PC-3 (cell line): ENCODE results near the gene SNRNP27. TPM values are rescaled to one million over a fixed set of nuclear protein-coding genes. Genes with fewer than 3 reads are reported as not detected.

Source experiments
- ATAC-seq: fragments of 200-7000 bp; cut with Tn5 transposase; 2 replicates; pipeline ENCODE4 v1.9.1; 2020; ENCODE audit warnings: mild to moderate bottlenecking, moderate library complexity
- BruUV-seq: library from RNA; stranded (reverse); fragments of 400-500 nt; replicated peaks from 2 replicates; lab custom pipeline; 2021; lab: Mats Ljungman, UMichigan
- CTCF ChIA-PET: fragments of 300-600 bp; sonication (Branson Sonifier 250); formaldehyde crosslinking; loops from one replicate; lab custom pipeline; 2022; ENCODE audit warnings: antibody characterized with exemption; lab: Charles Lee
- POLR2A ChIA-PET: fragments of 300-600 bp; sonication (Branson Sonifier 250); formaldehyde crosslinking; loops from one replicate; lab custom pipeline; 2022; ENCODE audit warnings: antibody characterized with exemption; ENCODE audit not compliant: unreplicated experiment; lab: Charles Lee
- DNase-seq: peaks from one replicate; pipeline ENCODE4 v3.0.0-alpha.2; 2015
- H2AFZ ChIP-seq: fragments of 300-600 bp; sonication (generic); 2 replicates; pipeline ENCODE4 v1.6.0; 2016; ENCODE audit warnings: antibody characterized with exemption, low read length
- H3F3A ChIP-seq: fragments of 300-600 bp; sonication (generic); one replicate; pipeline ENCODE4 v1.6.0; 2017; ENCODE audit warnings: antibody characterized with exemption, low read length, control low read depth, mild to moderate bottlenecking; ENCODE audit not compliant: unreplicated experiment
- H3K27ac ChIP-seq: fragments of 300-600 bp; sonication (generic); 2 replicates; pipeline ENCODE4 v1.5.1; 2016; ENCODE audit warnings: mild to moderate bottlenecking, low read length
- H3K27me3 ChIP-seq: fragments of 300-600 bp; sonication (generic); 2 replicates; pipeline ENCODE4 v1.6.1; 2016; ENCODE audit warnings: low read length, mixed read lengths
- H3K36me3 ChIP-seq: fragments of 300-600 bp; sonication (generic); 2 replicates; pipeline ENCODE4 v1.6.1; 2016; ENCODE audit warnings: low read depth, mixed run types, low read length, mixed read lengths
- H3K4me1 ChIP-seq: fragments of 300-600 bp; sonication (generic); 2 replicates; pipeline ENCODE4 v1.5.1; 2016; ENCODE audit warnings: low read length; ENCODE audit not compliant: insufficient read depth
- H3K4me2 ChIP-seq: fragments of 300-600 bp; sonication (generic); 2 replicates; pipeline ENCODE4 v1.6.0; 2016; ENCODE audit warnings: low read length
- H3K4me3 ChIP-seq: fragments of 300-600 bp; sonication (generic); 2 replicates; pipeline ENCODE4 v1.5.1; 2016; ENCODE audit warnings: mild to moderate bottlenecking, low read length, mixed read lengths
- H3K79me2 ChIP-seq: fragments of 300-600 bp; sonication (generic); 2 replicates; pipeline ENCODE4 v1.6.1; 2017; ENCODE audit warnings: low read length, mixed read lengths
- H3K9ac ChIP-seq: fragments of 300-600 bp; sonication (generic); 2 replicates; pipeline ENCODE4 v1.6.0; 2016; ENCODE audit warnings: mild to moderate bottlenecking, low read length
- H3K9me2 ChIP-seq: fragments of 300-600 bp; sonication (generic); replicated peaks from 2 replicates; pipeline ENCODE4 v1.6.1; 2016; ENCODE audit warnings: mixed run types, low read length, mixed read lengths
- H3K9me3 ChIP-seq: fragments of 300-600 bp; sonication (generic); 2 replicates; pipeline ENCODE4 v1.6.1; 2016; ENCODE audit warnings: low read length, mixed read lengths
- H4K20me1 ChIP-seq: fragments of 300-600 bp; sonication (generic); 2 replicates; pipeline ENCODE4 v1.6.1; 2016; ENCODE audit warnings: low read length, mixed read lengths
- CTCF ChIP-seq: fragments of 300-600 bp; sonication (generic); conservative IDR thresholded peaks from 2 replicates; pipeline ENCODE4 v1.5.1; 2017; ENCODE audit warnings: antibody characterized with exemption, low read depth, mild to moderate bottlenecking, low read length
- EZH2 ChIP-seq: fragments of 300-600 bp; sonication (generic); IDR thresholded peaks from one replicate; pipeline ENCODE4 v1.6.1; 2017; ENCODE audit warnings: antibody characterized with exemption, mild to moderate bottlenecking, low read length; ENCODE audit not compliant: unreplicated experiment
- EZH2phosphoT487 ChIP-seq: fragments of 300-600 bp; sonication (generic); IDR thresholded peaks from 2 replicates; pipeline ENCODE4 v1.6.1; 2018; ENCODE audit warnings: mild to moderate bottlenecking, antibody characterized with exemption, low read length, borderline replicate concordance
- intact Hi-C: fragments of 100-400 bp; cut with micrococcal nuclease; formaldehyde crosslinking; loops from 2 replicates; pipeline ENCODE4 v1.9.0; 2023
- total RNA-seq: library from RNA; depleted of rRNA; stranded (reverse); fragments of >200 nt; gene quantifications from 2 replicates; pipeline ENCODE4 v1.2.3, GENCODE V29; 2014

The SNRNP27 gene
- total RNA-seq, 1 experiment from 2014 or later, result 44.1 TPM

- H3K9me3 ChIP-seq, result no peaks in the 10 kb centered on the region
- no peak overlapping the region for H3K4me3 ChIP-seq
- H3K27ac ChIP-seq, result no peak overlapping the region
- BruUV-seq, result no TSS peak
- ChIA-PET POLR2A (interaction anchor here (0.7 kb wide), 1 partner anchor 652 kb away, joined by 4 read pairs; no protein-coding TSS in a partner anchor), CTCF (no interaction called here)
- H3K27me3 ChIP-seq, result no peaks in the 10 kb centered on the region
- no peaks in the 10 kb centered on the region for H3K79me2 ChIP-seq
- no peak overlapping the region for H3K9ac ChIP-seq
- intact Hi-C loops, result no loop called here
- no peaks in the 10 kb centered on the region for H3K9me2 ChIP-seq
- no peak for TF ChIP-seq EZH2phosphoT487
- no peak for TF ChIP-seq CTCF
- TF ChIP-seq EZH2, result no peak
- H3K36me3 ChIP-seq, result peaks cover 30% of the 10 kb centered on the region
- H4K20me1 ChIP-seq, result no peaks in the 10 kb centered on the region
- no peak overlapping the region for H3K4me2 ChIP-seq
- ATAC-seq (no peak), DNase-seq (no peak)
- peaks cover 3% of the 10 kb centered on the region for H3F3A ChIP-seq
- H3K4me1 ChIP-seq, result peaks cover 27% of the 10 kb centered on the region
- H2AFZ ChIP-seq, result no peak overlapping the region
Observed at GRCh38 chr2:69940691-69941090, 46.9 kb downstream of the SNRNP27 start.

- no peaks in the 10 kb centered on the region for H4K20me1 ChIP-seq
- no peak overlapping the region for H3K27ac ChIP-seq
- no peak overlapping the region for H3K4me2 ChIP-seq
- no peak overlapping the region for H3K9ac ChIP-seq
- BruUV-seq, result no TSS peak
- H3K4me1 ChIP-seq, result peaks cover 52% of the 10 kb centered on the region
- peak; percentile 57 for DNase-seq
- H3K79me2 ChIP-seq, result no peaks in the 10 kb centered on the region
- no peak overlapping the region for H2AFZ ChIP-seq
- no peak overlapping the region for H3K4me3 ChIP-seq
- H3K9me2 ChIP-seq, result no peaks in the 10 kb centered on the region
- intact Hi-C loops, result no loop called here
- no peaks in the 10 kb centered on the region for H3K27me3 ChIP-seq
- TF ChIP-seq EZH2phosphoT487 (no peak), CTCF (no peak), EZH2 (no peak)
- peaks cover 19% of the 10 kb centered on the region; the same call in 1 of the 2 replicates for H3K36me3 ChIP-seq
- POLR2A ChIA-PET, result no interaction called here
- peaks cover 12% of the 10 kb centered on the region for H3F3A ChIP-seq
- CTCF ChIA-PET, result interaction anchor here (0.6 kb wide), 1 partner anchor 29 kb away, joined by 3 read pairs; no protein-coding TSS in a partner anchor
- H3K9me3 ChIP-seq, result no peaks in the 10 kb centered on the region
- no peak for ATAC-seq
Observed at GRCh38 chr2:69943000-69943842, 49.5 kb downstream of the SNRNP27 start.
